Urinary bladder (tissue), 4 donors: ENCODE data around the gene FBXL17. TPM values are rescaled to one million over a fixed set of nuclear protein-coding genes. Genes with fewer than 3 reads are reported as not detected.

Experiments
- DNase-seq: peaks from one replicate; pipeline ENCODE4 v3.0.0-alpha.2; 2015; ENCODE audit errors: extremely low spot score
- H3K27ac ChIP-seq: one replicate; pipeline ENCODE4 v1.5.1; 2013; ENCODE audit warnings: low read depth, mild to moderate bottlenecking, moderate library complexity
- H3K36me3 ChIP-seq: one replicate; pipeline ENCODE4 v1.6.1; 2013; ENCODE audit warnings: mild to moderate bottlenecking, moderate library complexity; ENCODE audit not compliant: insufficient read depth
- H3K4me1 ChIP-seq: one replicate; pipeline ENCODE4 v1.6.1; 2013; ENCODE audit warnings: mild to moderate bottlenecking, moderate library complexity; ENCODE audit not compliant: insufficient read depth
- H3K4me3 ChIP-seq: one replicate; pipeline ENCODE4 v1.5.1; 2013; ENCODE audit warnings: low read depth, low read length
- WGBS: extraction: QIAGEN DNeasy Blood & Tissue Kit; methylation state at CpG from one replicate; pipeline ENCODE4 v1.1.7; 2013; 5-methylcytosine and 5-hydroxymethylcytosine counted together
- polyA plus RNA-seq: library from polyadenylated mRNA; stranded (reverse); fragments of 200-250 nt; gene quantifications from one replicate; pipeline ENCODE4 v1.2.3, GENCODE V29; 2013
- total RNA-seq: library from RNA; depleted of rRNA; stranded (reverse); fragments of >200 nt; gene quantifications from one replicate; pipeline ENCODE4 v1.2.3, GENCODE V29; 2014
- donor health status: healthy with polysubstance abuse.
- donor health status: healthy.

The FBXL17 gene
- total and polyA plus RNA-seq, 2 donors = 13.7 to 31.1 TPM

- Histone ChIP-seq H3K4me1 (no peaks in the 10 kb centered on the region), H3K27ac (no peak overlapping the region), H3K4me3 (no peak overlapping the region), H3K36me3 (no peaks in the 10 kb centered on the region)
- 95% methylated on average over 3 of the region's 3 CpGs for WGBS
- DNase-seq = no peak
These were observed 423.0 kb downstream of the FBXL17 start for GRCh38 chr5:107958861-107959260.

GRCh38 chr5:107958432-107958831 is 423.5 kb downstream of the FBXL17 start:
- Histone ChIP-seq H3K4me3 (no peak overlapping the region), H3K36me3 (no peaks in the 10 kb centered on the region), H3K27ac (no peak overlapping the region), H3K4me1 (no peaks in the 10 kb centered on the region)
- no peak for DNase-seq
- 95% methylated on average over 3 of the region's 3 CpGs for WGBS

GRCh38 chr5:107957051-107957450 is 424.8 kb downstream of the FBXL17 start:
- DNase-seq = no peak
- Histone ChIP-seq H3K27ac (no peak overlapping the region), H3K4me1 (no peaks in the 10 kb centered on the region), H3K4me3 (no peak overlapping the region), H3K36me3 (no peaks in the 10 kb centered on the region)
- WGBS = 68% methylated on average over 3 of the region's 3 CpGs

GRCh38 chr5:107955321-107955720 is 426.6 kb downstream of the FBXL17 start:
- Histone ChIP-seq H3K4me3 (no peak overlapping the region), H3K36me3 (no peaks in the 10 kb centered on the region), H3K27ac (no peak overlapping the region), H3K4me1 (no peaks in the 10 kb centered on the region)
- WGBS = 64% methylated on average over 3 of the region's 3 CpGs
- no peak for DNase-seq

GRCh38 chr5:107954254-107954653 is 427.6 kb downstream of the FBXL17 start:
- no peak overlapping the region for H3K27ac ChIP-seq
- H3K4me3 ChIP-seq = no peak overlapping the region
- DNase-seq = no peak
- no peaks in the 10 kb centered on the region for H3K36me3 ChIP-seq
- H3K4me1 ChIP-seq = no peaks in the 10 kb centered on the region

- 67% methylated on average over 4 of the region's 4 CpGs for WGBS
- H3K4me1 ChIP-seq = no peaks in the 10 kb centered on the region
- H3K36me3 ChIP-seq = no peaks in the 10 kb centered on the region
- DNase-seq = no peak
- no peak overlapping the region for H3K27ac ChIP-seq
- H3K4me3 ChIP-seq = no peak overlapping the region
These were observed 429.4 kb downstream of the FBXL17 start for GRCh38 chr5:107952450-107952849.

GRCh38 chr5:107951309-107951708 is 430.6 kb downstream of the FBXL17 start:
- Histone ChIP-seq H3K4me3 (no peak overlapping the region), H3K36me3 (no peaks in the 10 kb centered on the region), H3K4me1 (no peaks in the 10 kb centered on the region), H3K27ac (no peak overlapping the region)
- no peak for DNase-seq
- 80% methylated on average over 3 of the region's 3 CpGs for WGBS

- H3K27ac ChIP-seq = no peak overlapping the region
- no peaks in the 10 kb centered on the region for H3K36me3 ChIP-seq
- no peak for DNase-seq
- WGBS = 92% methylated on average over 5 of the region's 5 CpGs
- H3K4me1 ChIP-seq = no peaks in the 10 kb centered on the region
- no peak overlapping the region for H3K4me3 ChIP-seq
These were observed 431.1 kb downstream of the FBXL17 start for GRCh38 chr5:107950776-107951175.

- Histone ChIP-seq H3K27ac (no peak overlapping the region), H3K4me1 (no peaks in the 10 kb centered on the region), H3K36me3 (no peaks in the 10 kb centered on the region), H3K4me3 (no peak overlapping the region)
- WGBS = 82% methylated on average over 6 of the region's 6 CpGs
- DNase-seq = no peak
These were observed 432.1 kb downstream of the FBXL17 start for GRCh38 chr5:107949688-107950341.

GRCh38 chr5:107948377-107948776 is 433.5 kb downstream of the FBXL17 start:
- Histone ChIP-seq H3K4me3 (no peak overlapping the region), H3K4me1 (no peaks in the 10 kb centered on the region), H3K36me3 (no peaks in the 10 kb centered on the region), H3K27ac (no peak overlapping the region)
- 85% methylated on average over 1 of the region's 1 CpG for WGBS
- DNase-seq = no peak

GRCh38 chr5:107945061-107945460 is 436.8 kb downstream of the FBXL17 start:
- H3K36me3 ChIP-seq = no peaks in the 10 kb centered on the region
- no peak for DNase-seq
- no peak overlapping the region for H3K27ac ChIP-seq
- H3K4me3 ChIP-seq = no peak overlapping the region
- H3K4me1 ChIP-seq = no peaks in the 10 kb centered on the region
- WGBS = 96% methylated on average over 2 of the region's 2 CpGs

- Histone ChIP-seq H3K4me1 (no peaks in the 10 kb centered on the region), H3K36me3 (no peaks in the 10 kb centered on the region), H3K4me3 (no peak overlapping the region), H3K27ac (no peak overlapping the region)
- no peak for DNase-seq
These were observed 438.0 kb downstream of the FBXL17 start for GRCh38 chr5:107943923-107944322.

GRCh38 chr5:107941036-107941435 is 440.9 kb downstream of the FBXL17 start:
- no peak overlapping the region for H3K27ac ChIP-seq
- no peak for DNase-seq
- no peaks in the 10 kb centered on the region for H3K36me3 ChIP-seq
- WGBS = 85% methylated on average over 2 of the region's 2 CpGs
- H3K4me3 ChIP-seq = no peak overlapping the region
- H3K4me1 ChIP-seq = no peaks in the 10 kb centered on the region

GRCh38 chr5:107937651-107938355 is 444.1 kb downstream of the FBXL17 start:
- Histone ChIP-seq H3K36me3 (no peaks in the 10 kb centered on the region), H3K27ac (no peak overlapping the region), H3K4me1 (no peaks in the 10 kb centered on the region), H3K4me3 (no peak overlapping the region)
- no peak for DNase-seq
- WGBS = 66% methylated on average over 8 of the region's 8 CpGs
